ENCODE data around the gene PLEKHG5.

- TF ChIP-seq CTCF (conservative IDR thresholded peaks at IDR 0.05; ENCODE audit: low read depth, low read length) (no peak), EZH2phosphoT487 (IDR thresholded peaks at IDR 0.05; ENCODE audit: borderline replicate concordance, low read length) (no peak), EZH2 (IDR thresholded peaks at IDR 0.05; ENCODE audit: low read length, unreplicated experiment) (no peak)
Observed at GRCh38 chr1:6441586-6441985, 49.9 kb downstream of the PLEKHG5 start.

Measured in PC-3 (cell line).